NCI-H1105 (cell line): Measurements from ENCODE around the gene PSEN2.

ENCODE experiments used
- DNase-seq: peaks from one replicate; lab custom pipeline; 2025; lab: John Stamatoyannopoulos, UW

Gene PSEN2

DNA sequence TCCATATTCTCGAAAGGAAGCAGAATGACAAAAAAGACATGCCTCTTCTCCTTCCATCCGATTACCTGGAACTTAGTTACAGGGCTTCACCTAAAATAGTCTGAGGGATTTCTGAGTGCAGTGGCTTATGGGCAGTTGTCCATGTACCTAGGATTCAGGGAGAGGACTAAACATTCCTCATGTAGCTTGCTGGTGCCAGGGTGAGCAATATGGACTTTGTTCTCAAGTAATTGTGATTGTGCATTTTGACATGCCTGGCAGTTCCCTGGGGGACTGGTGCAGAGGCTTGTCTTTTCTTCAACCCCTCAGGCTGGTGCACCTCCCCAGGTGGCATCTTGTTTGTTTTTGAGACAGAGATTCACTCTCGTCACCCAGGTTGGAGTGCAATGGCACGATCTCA, 6.1 kb upstream of the PSEN2 start:
- no peak for DNase-seq

DNA sequence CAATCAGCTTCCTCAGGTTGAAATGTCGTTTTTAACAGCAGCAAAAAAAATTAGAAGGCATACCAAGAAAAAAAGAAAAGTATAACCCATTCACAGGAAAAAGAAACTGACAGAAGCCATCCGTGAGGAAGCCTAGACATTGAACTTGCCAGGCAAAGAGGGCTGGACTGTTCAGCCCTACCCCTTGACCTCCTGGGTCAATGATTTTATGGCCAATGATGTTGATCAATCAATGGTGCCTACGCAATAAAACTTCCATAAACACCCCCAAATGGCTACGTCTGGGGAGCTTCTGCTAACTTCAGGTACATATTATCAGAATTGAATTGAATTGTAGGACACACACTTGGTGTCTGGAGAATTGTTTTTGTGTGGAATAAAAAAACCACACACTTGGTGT, 4.8 kb upstream of the PSEN2 start:
- no peak for DNase-seq

DNA sequence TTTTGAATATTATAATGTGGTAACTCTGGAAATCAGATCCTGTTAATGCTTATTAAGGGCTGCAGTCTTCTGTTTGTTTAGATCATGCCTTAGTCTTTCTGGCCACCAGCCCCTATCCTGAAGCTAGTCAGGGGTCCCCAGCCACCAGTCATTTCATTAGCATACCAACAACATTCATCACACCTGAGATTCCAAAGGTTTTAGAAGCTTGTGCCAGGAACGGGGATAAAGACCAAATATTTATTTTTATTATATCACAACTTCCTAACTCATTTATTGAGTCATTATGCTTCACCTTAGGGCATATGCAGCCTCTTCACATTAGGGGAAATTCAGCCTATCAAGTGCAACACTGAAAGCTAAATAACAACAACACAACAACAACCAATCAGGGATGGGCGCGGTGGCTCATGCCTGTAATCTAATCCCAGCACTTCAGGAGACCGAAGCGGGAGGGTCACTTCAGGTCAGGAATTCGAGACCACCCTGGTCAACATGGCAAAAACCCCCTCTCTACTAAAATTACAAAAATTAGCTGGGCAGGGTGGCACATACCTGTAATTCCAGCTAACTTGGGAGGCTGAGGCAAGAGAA, 2.9 kb upstream of the PSEN2 start:
- DNase-seq: no peak

DNA sequence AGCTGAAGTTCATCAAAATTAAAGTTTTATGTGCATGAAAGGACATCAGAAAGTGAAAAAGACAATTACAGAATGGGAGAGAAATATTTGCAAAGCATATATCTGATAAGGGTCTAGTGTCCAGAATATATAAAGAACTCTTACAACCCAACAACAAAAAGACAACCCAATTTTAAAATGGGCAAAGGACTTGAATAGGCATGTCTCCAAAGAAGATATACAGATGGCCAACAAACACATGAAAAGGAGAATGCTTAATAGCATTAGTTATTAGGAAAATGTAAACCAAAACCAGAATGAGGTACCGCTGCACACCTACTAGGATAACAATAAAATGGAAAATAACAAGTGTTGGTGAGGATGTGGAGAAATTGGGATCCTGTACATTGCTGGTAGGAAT, 1.7 kb upstream of the PSEN2 start:
- no peak for DNase-seq

DNA sequence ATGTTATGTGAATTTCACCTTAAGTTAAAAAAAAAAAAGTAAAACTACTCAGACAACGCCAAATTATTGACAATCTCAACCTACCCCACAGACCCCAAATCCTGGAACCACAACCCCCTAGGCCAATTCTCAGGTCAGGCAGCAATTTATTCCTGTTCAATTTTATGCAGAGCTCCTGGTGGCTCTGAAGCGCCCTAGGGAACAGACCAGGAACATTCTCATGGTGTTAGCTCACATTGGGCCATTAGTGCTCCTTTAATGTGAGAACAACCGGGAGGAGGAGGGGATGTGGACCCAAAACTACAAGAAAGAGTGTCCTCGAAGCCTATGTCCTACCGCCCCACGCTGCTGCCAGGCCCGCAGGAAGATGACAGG, 403 bp upstream of the PSEN2 start:
- DNase-seq: no peak

DNA sequence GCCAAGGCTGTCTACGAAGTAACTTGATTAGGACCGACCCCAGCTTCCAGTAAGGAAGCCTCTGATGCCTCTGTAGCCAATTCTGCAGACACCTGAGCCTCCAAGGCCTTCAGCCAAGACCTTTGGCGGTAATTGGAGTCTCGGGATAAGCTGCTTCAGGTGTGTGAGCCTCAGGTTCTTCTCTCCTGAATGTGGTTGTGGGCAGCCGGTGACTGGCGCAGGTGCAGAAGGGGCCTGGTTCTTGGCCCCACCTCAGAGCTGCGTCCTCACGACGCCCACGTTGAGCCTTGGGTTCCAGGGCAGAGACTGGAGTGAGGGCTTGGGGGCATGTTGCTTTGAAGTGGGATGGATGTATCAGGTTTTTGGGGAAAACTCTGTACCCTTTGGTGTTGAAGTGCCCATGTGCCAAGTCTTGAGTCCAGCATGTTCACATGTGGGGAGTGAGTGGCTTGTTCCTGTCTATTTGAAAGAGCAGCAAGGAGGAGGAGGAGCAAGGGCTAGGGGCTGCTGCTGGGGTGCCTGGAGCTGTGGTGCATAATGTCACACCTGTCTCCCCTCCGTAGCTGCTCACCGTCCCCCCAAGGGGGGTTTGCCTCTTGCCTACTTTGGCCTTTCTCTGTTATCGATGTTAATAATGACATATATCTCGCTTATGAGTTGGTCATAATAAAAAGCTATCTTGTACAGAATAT, 1.4 kb downstream of the PSEN2 start:
- DNase-seq: no peak

DNA sequence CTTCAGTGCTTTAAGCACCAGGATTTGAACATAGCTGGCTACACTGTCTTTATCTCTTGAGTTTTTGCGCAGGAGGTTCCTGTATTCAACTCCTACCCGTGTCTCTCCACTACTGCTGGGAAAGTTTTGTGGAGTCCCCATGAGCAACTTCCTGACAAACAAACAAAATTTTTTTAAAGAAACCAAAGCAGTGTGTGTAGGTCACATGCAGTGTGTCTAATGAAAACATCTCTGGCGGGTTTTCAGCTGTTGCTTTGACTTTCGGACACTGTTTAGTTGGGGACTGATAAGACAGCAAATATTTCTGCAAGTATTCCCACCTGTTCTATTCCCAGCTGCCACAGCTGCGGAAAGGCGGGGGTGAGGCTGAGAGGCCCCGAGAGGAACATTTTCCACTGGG, 2.0 kb downstream of the PSEN2 start:
- DNase-seq: no peak

DNA sequence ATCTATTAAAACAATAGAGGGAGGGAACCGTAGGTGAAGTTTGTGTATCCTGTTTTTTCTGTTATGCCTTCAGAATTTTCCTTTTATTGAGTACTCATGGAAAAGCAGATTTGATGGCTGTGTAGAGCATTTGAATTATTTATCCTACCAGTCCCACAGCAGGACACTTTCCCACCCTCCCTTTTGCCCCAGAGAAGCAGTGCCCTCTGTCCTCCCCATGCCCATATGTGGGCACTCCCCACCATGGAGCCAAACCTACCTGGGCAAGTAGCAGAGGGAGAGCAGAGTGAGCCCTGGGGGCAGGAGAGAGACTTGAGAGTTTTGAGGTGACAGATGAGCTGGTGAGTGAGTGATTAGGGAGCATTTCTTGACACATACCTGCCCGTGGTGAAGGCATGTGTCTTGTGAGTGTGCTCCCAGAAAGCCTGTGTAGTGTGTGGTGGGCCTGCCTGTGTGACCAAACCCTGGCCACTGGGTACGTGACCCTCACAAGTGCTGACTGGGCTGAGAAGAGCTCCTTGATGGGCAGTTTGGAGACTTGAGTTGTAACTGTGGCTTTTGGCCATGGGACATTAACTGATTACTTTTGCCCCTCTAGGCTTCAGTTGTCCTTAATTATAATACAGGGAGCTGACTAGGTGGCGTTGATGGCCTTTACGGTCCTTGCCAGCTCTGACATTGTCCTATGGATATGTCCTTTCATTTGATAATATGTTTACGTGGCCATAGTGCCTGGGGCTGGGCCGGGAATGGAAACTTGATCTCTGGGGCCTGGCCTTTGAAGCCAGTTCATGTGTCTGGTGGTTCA, 3.6 kb downstream of the PSEN2 start:
- DNase-seq: no peak

DNA sequence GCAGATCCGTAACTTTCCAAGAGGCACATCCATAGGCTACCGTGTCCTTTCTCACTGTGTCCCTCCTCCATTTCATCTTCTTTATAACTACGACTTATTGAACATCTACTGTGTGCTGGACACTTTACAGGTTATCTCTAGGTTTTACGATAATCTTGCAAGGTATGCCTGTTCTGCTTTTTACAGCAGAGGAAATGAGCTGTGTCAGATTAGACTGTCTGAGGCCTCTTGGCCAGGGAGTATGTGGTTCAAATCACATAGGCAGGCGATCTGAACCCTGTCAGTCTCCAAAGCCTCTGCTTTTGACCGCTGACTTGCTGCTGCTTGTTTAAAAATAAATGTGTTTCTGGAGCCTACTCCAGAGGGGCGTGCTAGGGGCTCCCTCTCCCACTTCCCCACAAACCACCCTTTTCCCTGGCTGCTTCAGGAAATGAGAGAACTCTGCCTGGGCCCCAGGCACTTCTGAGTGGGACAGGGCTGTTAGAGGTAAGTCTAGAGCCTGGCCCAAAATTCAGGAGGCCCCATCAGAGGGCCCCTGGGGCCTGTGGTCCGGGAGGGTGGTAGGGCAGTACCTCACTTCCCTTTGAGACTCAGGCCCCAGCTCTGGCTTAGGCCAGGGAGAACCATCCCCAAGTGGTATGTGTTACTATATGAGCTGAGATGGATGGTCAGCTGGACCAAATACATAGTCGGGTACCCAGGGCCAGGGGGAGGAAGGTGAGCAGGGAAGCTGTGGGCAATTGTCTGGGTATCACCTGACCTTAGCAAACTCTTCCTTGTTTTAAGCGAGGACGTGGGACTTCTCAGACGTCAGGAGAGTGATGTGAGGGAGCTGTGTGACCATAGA, 4.4 kb downstream of the PSEN2 start:
- DNase-seq: no peak

DNA sequence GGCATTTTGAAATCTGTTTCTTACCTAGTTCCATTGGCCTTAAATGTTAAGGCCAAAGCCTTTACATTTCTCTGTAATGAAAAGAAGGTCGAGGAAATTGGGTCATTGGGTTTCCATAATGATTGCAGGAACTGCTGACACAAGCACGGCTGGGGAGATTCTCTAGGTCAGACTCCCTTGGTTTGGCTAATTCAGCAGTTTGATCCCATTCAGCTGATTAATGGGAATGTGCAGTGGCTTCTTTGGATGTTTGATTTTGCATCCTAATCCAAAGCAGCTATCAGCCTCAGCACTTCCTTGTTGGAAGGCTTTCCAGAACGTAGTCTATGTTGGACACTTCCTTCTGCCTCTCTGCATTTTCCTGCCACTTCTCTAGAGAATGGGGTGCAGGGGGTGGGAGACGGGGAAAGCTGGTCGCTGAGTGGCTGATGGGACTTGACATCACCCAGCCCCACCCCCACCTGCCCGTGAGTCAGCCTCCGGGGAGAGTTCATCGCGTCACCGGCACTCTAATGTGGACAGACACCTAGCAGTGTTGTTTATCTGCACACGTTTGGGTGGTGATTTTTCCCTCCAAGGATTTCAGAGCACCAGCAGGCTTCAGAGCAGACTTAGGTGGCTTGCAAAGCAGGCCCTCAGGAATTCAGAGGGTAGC, 5.4 kb downstream of the PSEN2 start:
- DNase-seq: peak; percentile 26

DNA sequence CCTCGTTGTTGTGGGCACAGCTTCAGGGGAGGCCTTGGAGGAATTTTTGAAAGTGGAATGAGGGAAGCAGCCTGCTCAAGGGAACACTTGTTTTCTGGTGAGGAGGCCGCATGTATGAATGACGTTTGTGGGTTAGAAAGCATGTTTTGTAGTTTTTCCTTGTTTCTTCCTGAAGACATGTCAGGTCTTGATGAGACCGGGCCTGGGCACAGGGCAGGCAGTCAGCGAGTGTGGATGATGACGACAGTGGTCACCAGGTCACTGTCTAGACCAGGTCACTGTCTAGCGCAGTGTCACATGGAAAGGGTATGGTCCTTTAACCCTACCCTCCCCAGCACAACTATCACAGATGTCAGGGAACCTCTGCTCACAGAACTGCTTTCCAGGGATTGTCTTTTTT, 7.3 kb downstream of the PSEN2 start:
- DNase-seq: no peak

DNA sequence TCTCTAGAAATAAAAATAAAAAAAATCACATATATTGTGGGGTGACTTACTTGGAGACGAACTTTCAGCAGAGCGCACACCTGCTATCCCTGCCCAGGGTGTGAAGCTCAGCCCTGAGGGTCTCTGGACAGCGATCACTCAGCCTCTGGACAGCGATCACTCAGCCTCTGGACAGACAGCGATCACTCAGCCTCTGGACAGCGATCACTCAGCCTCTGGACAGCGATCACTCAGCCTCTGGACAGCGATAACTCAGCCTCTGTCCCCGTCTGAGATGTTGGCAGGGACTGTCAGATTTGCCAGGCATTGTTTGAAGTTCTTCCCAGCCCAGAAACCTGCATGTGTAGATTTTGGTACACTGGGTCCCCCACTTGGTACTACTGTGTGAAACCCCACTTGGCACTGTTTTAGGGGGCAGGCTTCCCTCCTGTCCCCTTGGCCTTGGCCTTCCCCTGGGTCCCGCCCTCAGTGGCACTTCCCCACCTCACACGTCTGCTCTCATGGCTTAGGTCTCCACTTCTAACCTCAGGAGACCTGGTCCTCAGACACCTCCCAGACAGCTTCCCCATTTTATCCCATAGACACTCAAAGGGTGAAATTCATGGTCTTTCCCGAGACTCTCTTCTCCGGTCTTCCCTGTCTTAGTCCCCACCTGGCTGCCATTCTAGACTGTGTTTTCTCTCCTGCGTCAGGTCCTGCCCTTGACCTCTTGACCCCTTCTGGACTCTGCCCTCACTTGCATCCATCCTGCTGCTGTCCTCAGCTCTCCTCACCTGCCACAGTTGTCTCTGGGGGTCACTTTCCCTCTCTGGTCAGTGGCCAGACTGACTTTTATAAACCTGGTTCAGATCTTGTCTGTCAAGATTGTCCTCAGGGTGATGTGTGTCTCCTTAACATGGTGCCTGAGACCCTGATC, 10.2 kb downstream of the PSEN2 start:
- DNase-seq: no peak

DNA sequence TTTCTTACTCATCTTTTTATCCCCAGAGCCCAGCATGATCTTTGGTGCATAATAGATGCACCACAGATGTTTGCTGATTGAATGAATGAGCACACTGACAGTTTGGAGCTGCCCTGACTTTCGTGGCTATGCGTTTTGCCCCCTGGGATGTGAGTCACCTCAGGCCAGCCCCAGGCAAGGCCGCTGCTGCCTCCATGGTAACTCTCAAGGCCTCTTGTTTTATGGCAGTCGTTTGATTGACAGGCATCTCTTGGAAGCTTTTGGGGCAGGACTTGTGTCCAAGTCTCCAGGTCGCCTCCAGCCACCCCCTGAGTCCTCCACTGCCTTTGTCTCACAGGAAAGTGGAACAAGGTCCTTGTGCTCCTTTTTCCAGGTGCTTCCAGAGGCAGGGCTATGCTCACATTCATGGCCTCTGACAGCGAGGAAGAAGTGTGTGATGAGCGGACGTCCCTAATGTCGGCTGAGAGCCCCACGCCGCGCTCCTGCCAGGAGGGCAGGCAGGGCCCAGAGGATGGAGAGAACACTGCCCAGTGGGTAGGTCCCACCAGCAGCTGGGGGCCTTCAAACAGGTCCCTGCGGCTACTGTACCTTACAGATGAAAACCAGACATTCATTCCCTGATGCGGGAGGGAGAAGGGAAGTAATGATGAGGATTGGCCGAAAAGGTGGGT, 11.2 kb downstream of the PSEN2 start:
- DNase-seq: no peak

DNA sequence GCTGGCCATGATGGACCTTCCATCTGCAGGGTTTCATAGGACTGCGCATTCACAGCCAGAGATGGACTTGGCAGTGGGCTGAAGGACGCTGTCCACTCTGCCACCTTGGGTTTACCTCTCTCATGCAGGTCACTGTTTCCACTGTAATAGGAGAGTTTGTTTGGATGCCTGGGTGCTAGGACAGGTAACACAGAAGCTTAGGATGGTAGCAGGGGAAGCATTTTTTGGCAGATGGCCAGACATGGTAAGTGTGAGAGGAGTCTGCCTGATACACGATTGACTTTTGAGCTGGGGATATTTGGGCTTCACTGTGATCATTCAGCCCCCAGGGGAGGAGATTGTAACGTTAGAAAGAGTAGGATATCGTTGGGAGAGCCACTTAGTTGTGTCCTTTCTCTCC, 11.8 kb downstream of the PSEN2 start:
- peak; percentile 5 for DNase-seq

DNA sequence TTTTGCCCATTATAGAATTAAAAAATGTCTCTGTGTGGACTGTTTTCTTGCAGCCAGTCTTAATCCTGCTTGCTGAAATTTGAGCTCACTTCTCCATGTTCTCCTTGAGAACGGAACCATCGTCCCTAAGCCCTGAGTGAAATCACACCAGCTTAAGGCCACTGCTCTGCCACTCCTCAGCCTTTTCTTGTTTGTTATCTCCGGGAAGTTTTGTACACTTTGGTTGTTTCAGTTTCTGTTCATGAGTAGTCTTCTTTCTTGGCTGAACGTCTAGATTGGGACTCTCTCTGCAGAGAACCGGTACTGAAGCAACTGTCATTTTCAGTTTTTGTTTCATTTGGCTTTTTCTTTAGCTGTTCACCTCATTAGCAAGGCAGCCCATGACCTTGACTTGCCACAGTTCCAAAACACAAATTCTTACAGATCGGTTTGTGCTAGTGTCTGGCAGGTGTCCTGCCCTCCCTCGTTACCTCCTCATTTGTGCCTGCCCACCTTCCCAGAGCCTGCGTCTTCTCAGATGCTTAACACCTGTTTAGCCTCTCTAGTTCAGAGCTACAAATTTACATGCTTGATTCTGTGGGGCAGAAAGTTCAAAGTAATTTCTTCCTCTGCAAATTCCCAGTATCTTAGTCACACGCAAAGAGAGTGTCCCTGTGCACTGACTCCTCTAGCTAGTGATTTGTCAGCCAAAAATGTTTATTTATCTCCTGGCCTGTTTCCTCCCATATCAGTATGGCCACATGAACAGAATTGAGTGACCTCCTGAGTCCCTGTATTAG, 12.4 kb downstream of the PSEN2 start:
- DNase-seq: no peak

DNA sequence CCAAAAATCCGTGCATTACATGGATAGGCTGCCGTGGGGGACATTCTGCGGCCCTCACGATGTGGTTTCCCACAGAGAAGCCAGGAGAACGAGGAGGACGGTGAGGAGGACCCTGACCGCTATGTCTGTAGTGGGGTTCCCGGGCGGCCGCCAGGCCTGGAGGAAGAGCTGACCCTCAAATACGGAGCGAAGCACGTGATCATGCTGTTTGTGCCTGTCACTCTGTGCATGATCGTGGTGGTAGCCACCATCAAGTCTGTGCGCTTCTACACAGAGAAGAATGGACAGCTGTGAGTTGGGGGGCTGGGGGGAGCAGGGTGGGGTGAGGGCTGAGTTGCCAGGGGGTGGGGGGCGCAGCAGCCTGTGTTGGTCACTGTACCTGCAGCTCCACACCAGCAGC, 13.2 kb downstream of the PSEN2 start:
- no peak for DNase-seq

DNA sequence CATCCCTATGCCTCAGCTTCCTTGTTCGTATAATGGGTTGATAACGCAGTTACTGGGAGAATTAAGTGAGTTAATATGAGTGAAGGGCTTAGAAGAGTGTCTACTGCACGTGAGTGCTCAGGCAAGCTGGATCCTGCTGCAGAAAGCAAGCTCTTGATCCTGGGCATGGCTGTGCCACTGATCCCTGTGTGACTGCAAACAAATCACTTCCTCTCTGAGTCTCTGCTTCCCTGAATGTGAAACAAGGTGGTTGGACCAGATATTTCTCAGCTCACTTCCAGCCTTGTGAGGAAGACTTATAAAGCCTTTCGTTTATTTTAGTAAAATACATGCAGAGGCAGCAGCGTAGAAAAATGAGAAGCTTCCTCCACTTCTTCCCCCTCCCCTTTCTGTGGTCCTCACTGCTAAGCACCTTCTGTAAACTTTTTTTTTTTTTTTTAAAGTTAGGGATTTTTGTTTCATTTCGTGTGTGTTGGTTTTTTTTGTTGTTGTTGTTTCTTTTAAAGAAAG, 13.8 kb downstream of the PSEN2 start:
- no peak for DNase-seq

DNA sequence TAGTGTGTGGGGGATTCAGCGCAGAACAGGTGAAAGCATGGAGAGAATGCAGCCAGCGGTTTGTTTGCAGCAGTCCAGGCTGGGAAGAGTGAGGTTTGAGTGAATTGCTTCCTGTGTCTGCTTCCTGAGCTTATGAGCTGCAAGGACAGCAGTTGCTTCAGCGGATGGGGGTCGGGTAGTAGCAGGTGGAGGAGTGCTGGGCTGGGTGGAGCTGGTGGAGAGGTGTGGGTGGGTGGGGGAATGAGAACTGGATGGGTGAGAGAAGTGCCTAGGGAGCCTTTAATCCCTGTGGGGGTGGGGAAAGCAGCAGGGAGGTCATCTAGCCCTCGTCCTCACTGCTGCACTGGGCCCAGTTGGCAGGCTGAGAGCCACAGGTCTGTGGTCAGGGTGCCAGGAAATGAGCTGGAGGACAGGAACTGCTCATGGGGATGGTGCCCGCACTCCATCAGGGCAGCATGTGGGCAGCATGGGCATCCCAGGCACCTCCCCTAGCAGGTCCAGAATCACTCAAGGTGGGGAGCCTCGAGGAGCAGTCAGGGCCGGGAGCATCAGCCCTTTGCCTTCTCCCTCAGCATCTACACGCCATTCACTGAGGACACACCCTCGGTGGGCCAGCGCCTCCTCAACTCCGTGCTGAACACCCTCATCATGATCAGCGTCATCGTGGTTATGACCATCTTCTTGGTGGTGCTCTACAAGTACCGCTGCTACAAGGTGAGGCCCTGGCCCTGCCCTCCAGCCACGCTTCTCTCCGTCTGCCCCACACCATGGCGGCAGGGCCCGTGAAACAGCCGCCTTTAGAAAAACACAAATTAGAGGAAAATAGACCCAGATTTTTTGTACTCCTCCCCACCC, 14.8 kb downstream of the PSEN2 start:
- DNase-seq: no peak
